ENCODE results near the gene LDB2.

DNA sequence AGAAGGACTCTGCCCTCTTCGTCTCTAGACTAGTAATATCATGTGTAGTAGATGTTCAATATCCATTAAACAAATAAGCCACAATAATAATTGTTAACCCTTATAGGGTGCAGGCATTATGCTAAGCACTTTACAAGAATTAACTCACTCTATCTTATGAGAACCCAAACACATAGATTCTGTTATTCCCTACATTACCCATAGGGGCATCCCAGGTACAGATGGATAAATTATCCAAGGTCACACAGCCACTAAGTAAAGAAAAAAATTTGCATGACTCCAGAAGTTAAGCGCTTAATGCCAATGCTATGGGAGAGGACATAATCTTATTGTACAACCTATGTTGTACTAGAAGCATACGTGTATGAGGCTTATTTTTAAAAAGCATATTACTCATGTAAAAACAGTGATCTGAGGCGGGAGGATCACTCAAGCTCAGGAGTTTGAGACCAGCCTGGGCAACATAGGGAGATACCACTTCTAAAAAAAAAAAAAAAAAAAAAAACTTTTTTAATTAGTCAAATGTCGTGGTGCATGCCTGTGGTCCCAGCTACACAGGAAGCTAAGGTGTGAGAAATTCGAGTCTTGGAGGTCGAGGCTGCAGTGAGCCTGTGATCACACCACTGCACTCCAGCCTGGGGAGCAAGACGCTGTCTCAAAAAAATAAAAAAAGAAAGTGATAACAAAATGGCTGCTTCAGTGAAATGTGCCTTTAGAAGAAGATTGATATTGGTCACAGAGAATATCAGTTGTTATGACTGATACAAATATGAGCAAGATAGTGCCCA lies 13.6 kb downstream of the LDB2 start:
- TF ChIP-seq EZH2 (IDR thresholded peaks at IDR 0.05) (no peak), POLR2AphosphoS5 (IDR thresholded peaks at IDR 0.05; ENCODE audit: borderline replicate concordance, low read depth, low read length) (no peak)
